Ascending aorta (tissue), 2 donors: ENCODE measurements around the gene SSTR3. TPM values are rescaled to one million over a fixed set of nuclear protein-coding genes. Genes with fewer than 3 reads are reported as not detected.

Source experiments
- DNase-seq, 2 donors: peaks; one replicate each; pipeline ENCODE4 v3.0.0-alpha.2; 2019; ENCODE audit warnings: low spot score in 2 of 2
- H3K27ac ChIP-seq, 2 donors: fragments of 200-600 bp; sonication (generic); one replicate each; pipeline ENCODE4 v1.5.1; 2016 to 2017; ENCODE audit warnings: mild to moderate bottlenecking in 1 of 2
- H3K27me3 ChIP-seq: fragments of 200-600 bp; sonication (generic); one replicate; pipeline ENCODE4 v1.5.1; 2017
- H3K36me3 ChIP-seq, 2 donors: fragments of 200-600 bp; sonication (generic); one replicate each; pipeline ENCODE4 v1.5.1; 2016
- H3K4me1 ChIP-seq, 2 donors: fragments of 200-600 bp; sonication (generic); one replicate each; pipeline ENCODE4 v1.5.1; 2016 to 2017; ENCODE audit warnings: mild to moderate bottlenecking in 1 of 2
- H3K4me3 ChIP-seq, 2 donors: fragments of 200-600 bp; sonication (generic); one replicate each; pipeline ENCODE4 v1.5.1; 2016 to 2017; ENCODE audit warnings: mild to moderate bottlenecking in 1 of 2
- H3K9me3 ChIP-seq, 2 donors: fragments of 200-600 bp; sonication (generic); one replicate each; pipeline ENCODE4 v1.5.1; 2016
- CTCF ChIP-seq, 3 experiments: fragments of 200-600 bp in 2 of 3; fragments of 450-650 bp in 1 of 3; sonication (generic) in 2 of 3; IDR thresholded peaks; one replicate each; pipeline ENCODE4 v1.5.1; 2016 to 2019; ENCODE audit warnings: antibody characterized with exemption in 3 of 3, mild to moderate bottlenecking in 1 of 3, moderate library complexity in 1 of 3
- intact Hi-C: fragments of 100-400 bp; cut with DNase I; formaldehyde crosslinking; loops from one replicate; pipeline ENCODE4 v1.15.1; 2023
- total RNA-seq: library from RNA; depleted of rRNA; stranded (reverse); fragments of >200 nt; gene quantifications from one replicate; pipeline ENCODE4 v1.1.0, GENCODE V29; 2016

Gene SSTR3
- total RNA-seq, 1 donor from 2014 or later = not detected

DNA sequence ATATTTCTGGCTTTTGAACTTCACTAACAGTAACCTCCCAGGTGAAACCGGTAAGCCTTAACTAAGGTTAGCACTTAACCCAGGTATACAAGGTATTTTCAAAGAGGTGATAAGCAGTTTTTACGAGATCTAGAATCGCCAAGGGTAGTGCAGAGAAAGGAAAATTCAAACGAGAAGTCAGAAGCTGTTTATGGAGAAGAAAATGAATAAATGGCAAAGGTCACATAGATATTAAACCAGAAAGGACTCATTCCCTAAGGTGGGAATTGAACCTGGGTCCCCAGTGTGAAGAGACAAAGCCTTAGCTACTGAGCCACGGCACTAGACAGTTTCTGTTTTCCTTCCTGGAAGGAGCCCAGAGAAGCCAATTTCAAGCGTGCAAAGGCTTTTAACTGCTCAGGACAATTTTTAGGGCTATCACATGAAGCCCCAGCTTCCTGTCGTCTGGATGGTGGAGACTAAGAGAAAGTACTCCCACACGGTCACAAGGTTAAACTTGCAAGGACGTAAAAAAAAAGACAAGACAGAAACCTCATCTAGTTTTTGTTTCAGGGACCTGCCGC is 18.6 kb downstream of the SSTR3 start:
- TF ChIP-seq CTCF (IDR thresholded peaks at IDR 0.05) = no peak
- intact Hi-C loops = no loop called here
- H3K9me3 ChIP-seq = no peaks in the 10 kb centered on the region
- no peaks in the 10 kb centered on the region for H3K36me3 ChIP-seq
- no peak overlapping the region for H3K4me3 ChIP-seq
- H3K27ac ChIP-seq = no peak overlapping the region
- DNase-seq = no peak
- peaks cover 15 to 21% of the 10 kb centered on the region in 2 donors for H3K4me1 ChIP-seq
- no peaks in the 10 kb centered on the region for H3K27me3 ChIP-seq

GRCh38 chr22:37192741-37193140 is 19.5 kb downstream of the SSTR3 start:
- Histone ChIP-seq H3K27me3 (no peaks in the 10 kb centered on the region), H3K9me3 (no peaks in the 10 kb centered on the region), H3K27ac (no peak overlapping the region), H3K36me3 (no peaks in the 10 kb centered on the region), H3K4me1 (peaks cover 9 to 23% of the 10 kb centered on the region in 2 donors), H3K4me3 (no peak overlapping the region)
- no peak for TF ChIP-seq CTCF (IDR thresholded peaks at IDR 0.05)
- DNase-seq = no peak
- intact Hi-C loops = no loop called here

- Histone ChIP-seq H3K36me3 (no peaks in the 10 kb centered on the region), H3K9me3 (no peaks in the 10 kb centered on the region), H3K4me3 (no peak overlapping the region), H3K4me1 (peaks cover 5 to 23% of the 10 kb centered on the region in 2 donors), H3K27me3 (no peaks in the 10 kb centered on the region), H3K27ac (no peak overlapping the region)
- DNase-seq = no peak
- no peak for TF ChIP-seq CTCF (IDR thresholded peaks at IDR 0.05)
- intact Hi-C loops = no loop called here
Observed at GRCh38 chr22:37192204-37192603, 20.1 kb downstream of the SSTR3 start.

GRCh38 chr22:37190262-37190780 is 22.0 kb downstream of the SSTR3 start:
- Histone ChIP-seq H3K4me3 (no peak overlapping the region), H3K4me1 (peaks cover 6 to 20% of the 10 kb centered on the region in 2 donors), H3K9me3 (no peaks in the 10 kb centered on the region), H3K27me3 (no peaks in the 10 kb centered on the region), H3K36me3 (no peaks in the 10 kb centered on the region), H3K27ac (no peak overlapping the region)
- TF ChIP-seq CTCF (IDR thresholded peaks at IDR 0.05) = no peak
- no peak for DNase-seq
- intact Hi-C loops = no loop called here

DNA sequence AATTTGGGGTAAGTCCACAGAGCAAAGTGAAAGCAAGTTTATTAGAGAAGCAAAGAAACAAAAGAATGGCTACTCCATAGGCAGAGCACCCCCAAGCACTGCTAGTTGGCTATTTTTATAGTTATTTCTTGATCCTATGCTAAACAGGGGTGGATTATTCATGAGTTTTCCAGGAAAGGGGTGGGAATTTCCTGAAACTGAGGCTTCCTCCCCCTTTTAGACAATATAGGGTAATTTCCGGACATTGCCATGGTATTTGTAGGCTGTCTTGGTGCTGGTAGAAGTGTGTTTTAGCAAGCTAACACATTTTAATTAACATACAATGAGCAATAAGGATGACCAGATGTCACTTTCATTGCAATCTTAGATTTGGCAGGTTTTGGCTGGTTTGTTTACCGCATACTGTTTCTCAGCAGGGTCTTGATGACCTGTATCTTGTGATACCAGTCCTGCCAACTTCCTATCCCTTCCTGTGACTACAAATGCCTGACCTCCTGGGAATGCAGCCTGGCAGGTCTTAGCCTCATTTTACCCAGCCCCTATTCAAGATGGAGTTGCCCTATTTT is 23.3 kb downstream of the SSTR3 start:
- no peak for TF ChIP-seq CTCF (IDR thresholded peaks at IDR 0.05)
- intact Hi-C loops = no loop called here

More for the DNA sequence above, 23.3 kb downstream of the SSTR3 start:
- H3K27me3 ChIP-seq = no peaks in the 10 kb centered on the region
- H3K9me3 ChIP-seq = no peaks in the 10 kb centered on the region
- peaks cover 6 to 20% of the 10 kb centered on the region in 2 donors for H3K4me1 ChIP-seq
- peak overlapping the region; percentile 61 to 82 for H3K27ac ChIP-seq
- DNase-seq = no peak
- peak overlapping the region in 1 of 2 donors; percentile 39 for H3K4me3 ChIP-seq
- H3K36me3 ChIP-seq = no peaks in the 10 kb centered on the region
